Measurements from ENCODE around the gene PAK3.
A peak's percentile ranks its signal among the peaks of the same experiment; 100 is the strongest.

Gene PAK3

DNA sequence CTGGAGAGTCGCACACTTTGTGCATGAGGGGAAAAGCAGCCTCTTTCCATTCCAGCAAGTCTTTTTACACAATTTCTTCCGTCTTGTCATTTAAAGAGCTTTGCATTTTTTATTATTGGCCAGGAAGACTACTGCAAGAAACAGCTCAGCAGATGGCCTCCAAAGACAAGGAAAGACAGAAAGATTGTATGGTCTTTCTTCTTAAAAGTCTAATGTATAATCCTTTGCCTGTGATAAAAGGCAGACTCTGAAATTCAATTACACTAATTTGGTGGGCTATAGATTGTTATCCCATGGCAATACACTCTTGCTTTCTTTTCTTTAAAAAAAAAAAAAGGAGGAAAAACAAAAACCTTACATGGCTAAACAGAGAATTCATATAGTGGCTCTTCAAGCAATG is 168.4 kb downstream of the PAK3 start:
- no peaks in the 10 kb centered on the region for H3K4me1 ChIP-seq (ENCODE audit: control insufficient read depth in 1 of 2, insufficient read depth in 2 of 2, low read length in 2 of 2)
- no peaks in the 10 kb centered on the region for H3K9me3 ChIP-seq (ENCODE audit: control insufficient read depth in 1 of 2, low read length in 2 of 2)
- H3K27me3 ChIP-seq (ENCODE audit: low read depth, low read length) = no peaks in the 10 kb centered on the region
- no peaks in the 10 kb centered on the region for H3K36me3 ChIP-seq (ENCODE audit: control insufficient read depth in 1 of 2, insufficient read depth in 2 of 2, low read length in 2 of 2)
- H3K4me3 ChIP-seq (ENCODE audit: low read depth in 1 of 2, low read length in 2 of 2) = no peak overlapping the region
- H3K27ac ChIP-seq (ENCODE audit: low read length) = no peak overlapping the region

- Histone ChIP-seq H3K27me3 (ENCODE audit: low read depth, low read length) (no peaks in the 10 kb centered on the region), H3K4me1 (ENCODE audit: control insufficient read depth in 1 of 2, insufficient read depth in 2 of 2, low read length in 2 of 2) (no peaks in the 10 kb centered on the region), H3K36me3 (ENCODE audit: control insufficient read depth in 1 of 2, insufficient read depth in 2 of 2, low read length in 2 of 2) (no peaks in the 10 kb centered on the region), H3K4me3 (ENCODE audit: low read depth in 1 of 2, low read length in 2 of 2) (no peak overlapping the region), H3K27ac (ENCODE audit: low read length) (no peak overlapping the region), H3K9me3 (ENCODE audit: control insufficient read depth in 1 of 2, low read length in 2 of 2) (no peaks in the 10 kb centered on the region)
Measured at GRCh38 chrX:111265486-111265885, 169.5 kb downstream of the PAK3 start.

DNA sequence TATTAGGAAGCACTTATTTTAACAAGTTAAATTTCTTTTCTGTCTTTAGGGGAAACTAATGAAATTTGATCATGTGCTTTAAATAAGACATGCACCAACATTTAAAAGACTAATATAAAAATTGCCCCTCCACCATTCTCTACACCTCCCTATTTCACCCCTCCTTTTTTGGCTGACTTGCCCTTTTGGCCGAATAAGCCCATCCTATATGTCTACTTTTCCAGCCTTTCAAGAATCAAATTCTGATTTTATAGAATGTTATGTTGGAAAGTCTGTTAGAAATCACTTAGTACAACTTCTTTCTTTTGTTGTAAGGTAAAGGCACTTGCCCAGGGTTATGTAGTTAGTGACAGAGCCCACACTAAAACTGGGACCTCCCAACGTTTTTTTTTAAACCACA is 172.5 kb downstream of the PAK3 start:
- H3K27me3 ChIP-seq (ENCODE audit: low read depth, low read length) = no peaks in the 10 kb centered on the region
- H3K36me3 ChIP-seq (ENCODE audit: control insufficient read depth in 1 of 2, insufficient read depth in 2 of 2, low read length in 2 of 2) = no peaks in the 10 kb centered on the region
- H3K27ac ChIP-seq (ENCODE audit: low read length) = no peak overlapping the region
- H3K4me3 ChIP-seq (ENCODE audit: low read depth in 1 of 2, low read length in 2 of 2) = no peak overlapping the region
- no peaks in the 10 kb centered on the region for H3K9me3 ChIP-seq (ENCODE audit: control insufficient read depth in 1 of 2, low read length in 2 of 2)
- no peaks in the 10 kb centered on the region for H3K4me1 ChIP-seq (ENCODE audit: control insufficient read depth in 1 of 2, insufficient read depth in 2 of 2, low read length in 2 of 2)

DNA sequence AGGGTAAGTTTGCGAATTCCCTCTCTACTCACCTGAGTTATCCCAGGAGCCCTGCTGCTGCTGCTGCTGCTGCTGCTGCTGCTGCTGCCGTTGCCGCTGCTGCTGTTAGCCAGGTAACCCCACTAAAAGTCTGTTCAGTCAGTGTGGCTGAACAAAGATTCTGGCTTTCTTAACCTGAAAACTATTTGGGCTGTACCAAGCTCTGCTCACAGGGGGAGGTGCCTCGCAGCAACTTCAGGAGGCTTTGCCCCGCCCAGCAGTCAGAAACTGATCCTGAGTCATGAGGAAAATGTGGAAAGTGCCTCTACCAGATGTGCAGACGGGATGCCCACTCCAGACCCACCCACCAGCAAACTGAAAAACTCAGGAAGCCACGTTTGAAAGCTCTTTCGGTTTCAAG is 174.3 kb downstream of the PAK3 start, which contains the start of gene CAPN6:
TSS of gene CAPN6 (minus strand) at position 145 of the 400 bp plus-strand sequence. CDS start 6,547 bp downstream, outside the sequence.
- Histone ChIP-seq H3K4me3 (ENCODE audit: low read depth in 1 of 2, low read length in 2 of 2) (peak within 1 kb of the TSS; percentile 5 to 36), H3K27me3 (ENCODE audit: low read depth, low read length) (no peaks in the 10 kb centered on the region), H3K36me3 (ENCODE audit: control insufficient read depth in 1 of 2, insufficient read depth in 2 of 2, low read length in 2 of 2) (no peaks in the 10 kb centered on the region), H3K27ac (ENCODE audit: low read length) (no peak within 1 kb of the TSS), H3K4me1 (ENCODE audit: control insufficient read depth in 1 of 2, insufficient read depth in 2 of 2, low read length in 2 of 2) (no peaks in the 10 kb centered on the region), H3K9me3 (ENCODE audit: control insufficient read depth in 1 of 2, low read length in 2 of 2) (no peaks in the 10 kb centered on the region)

Measured in muscle layer of duodenum (tissue), 2 donors.